NCI-H2107 (cell line): ENCODE measurements around the gene ZNF407.
"Not testable (repeated sequence)": the region's sequence is repeated elsewhere in the genome, so short reads cannot be mapped to it uniquely, and the experiment has no call there.

Experiments used
- DNase-seq: peaks from one replicate; lab custom pipeline; 2025; lab: John Stamatoyannopoulos, UW

The ZNF407 gene

GRCh38 chr18:75101916-75102315 lies 504.2 kb downstream of the ZNF407 start:
- DNase-seq = no peak

DNA sequence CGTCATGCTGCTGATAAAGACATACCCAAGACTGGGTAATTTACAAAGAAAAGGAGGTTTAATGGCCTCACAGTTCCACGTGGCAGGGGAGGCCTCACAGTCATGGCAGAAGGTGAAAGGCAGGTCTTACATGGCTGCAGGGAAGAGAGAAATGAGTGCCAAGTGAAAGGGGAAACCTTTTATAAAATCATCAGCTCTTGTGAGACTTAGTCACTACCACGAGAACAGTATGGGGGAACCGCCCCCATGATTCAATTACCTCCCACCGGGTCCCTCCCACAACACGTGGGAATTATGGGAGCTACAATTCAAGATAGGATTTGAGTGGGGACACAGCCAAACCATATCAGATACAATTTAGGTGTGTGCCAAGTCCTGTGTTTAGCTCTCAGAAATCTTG lies 506.4 kb downstream of the ZNF407 start:
- DNase-seq = not testable (repeated sequence)

- DNase-seq = no peak
These were observed 506.8 kb downstream of the ZNF407 start for GRCh38 chr18:75104483-75104882.

GRCh38 chr18:75105551-75106254 lies 508.0 kb downstream of the ZNF407 start:
- DNase-seq = no peak

DNA sequence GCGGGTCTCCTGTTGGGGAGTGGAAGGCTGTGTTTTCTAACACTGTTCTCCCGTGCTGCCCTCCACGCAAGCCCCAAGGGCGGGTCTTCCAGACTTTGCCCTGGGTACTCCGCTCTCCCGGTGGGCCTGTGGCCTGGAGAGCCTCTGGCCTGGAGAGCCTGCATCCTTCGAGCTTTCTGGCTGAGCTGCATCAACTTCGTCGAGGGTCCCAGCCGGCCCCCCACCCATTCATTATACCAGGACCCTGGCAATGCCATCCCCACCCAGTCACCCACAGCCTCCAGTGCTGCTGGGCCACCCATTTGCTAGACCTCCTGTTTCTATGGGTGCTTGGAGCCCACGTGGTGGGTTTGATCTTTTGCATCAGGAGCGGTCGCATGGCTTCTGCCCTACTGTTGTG lies 509.1 kb downstream of the ZNF407 start:
- DNase-seq = no peak

GRCh38 chr18:75107196-75107930 lies 509.7 kb downstream of the ZNF407 start:
- no peak for DNase-seq

DNA sequence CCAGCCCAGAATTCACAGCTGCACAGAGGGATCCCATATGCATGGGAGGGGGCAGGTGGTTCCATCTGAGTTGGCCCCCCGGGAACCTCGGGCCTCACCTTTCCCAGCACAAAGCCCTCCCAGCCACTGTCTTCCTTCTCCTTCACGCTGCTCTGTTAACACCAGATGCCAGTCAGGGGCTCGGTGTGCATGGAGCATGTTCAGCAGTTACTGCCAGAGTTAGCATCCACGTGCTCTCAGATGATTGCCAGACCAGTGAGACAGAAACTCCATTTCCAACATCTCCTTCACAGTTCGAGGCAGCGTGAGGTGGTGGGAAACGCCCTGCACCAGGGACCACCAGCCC lies 510.2 kb downstream of the ZNF407 start:
- no peak for DNase-seq

DNA sequence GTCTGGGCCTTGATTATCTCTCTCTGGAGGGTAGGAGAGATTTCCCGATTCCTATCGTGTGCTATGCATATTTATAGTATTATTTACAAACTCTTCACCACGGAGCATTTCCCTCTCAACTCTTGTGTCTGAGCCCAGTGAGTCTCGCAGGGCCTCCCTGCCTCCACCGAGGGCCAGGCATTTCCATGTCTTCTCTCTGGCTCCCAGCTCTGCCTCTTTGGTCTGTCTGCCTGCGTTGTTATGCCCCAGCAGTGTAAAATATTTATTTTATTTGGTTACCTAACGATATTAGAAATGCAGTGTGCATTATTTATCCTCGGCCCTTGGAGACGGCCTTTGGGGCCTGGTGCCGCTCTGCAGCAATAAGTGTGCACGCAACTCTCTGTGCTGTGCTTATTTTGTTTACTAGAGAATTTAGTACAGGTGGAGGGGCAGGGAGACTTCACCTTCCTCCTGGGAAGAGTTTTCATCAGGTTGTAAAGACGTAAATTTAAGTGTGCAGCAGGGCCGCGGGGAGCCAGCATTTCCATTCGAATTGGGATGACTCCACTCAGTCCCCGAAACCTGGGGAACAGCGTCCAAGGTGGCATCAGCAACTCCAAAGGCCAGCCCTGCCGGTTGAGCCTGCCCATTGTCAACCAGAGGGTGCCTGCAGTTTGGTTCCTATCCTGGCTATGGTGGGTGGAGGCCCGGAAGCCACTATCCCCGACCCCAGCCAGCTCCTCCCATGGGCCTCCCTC lies 511.1 kb downstream of the ZNF407 start:
- no peak for DNase-seq

DNA sequence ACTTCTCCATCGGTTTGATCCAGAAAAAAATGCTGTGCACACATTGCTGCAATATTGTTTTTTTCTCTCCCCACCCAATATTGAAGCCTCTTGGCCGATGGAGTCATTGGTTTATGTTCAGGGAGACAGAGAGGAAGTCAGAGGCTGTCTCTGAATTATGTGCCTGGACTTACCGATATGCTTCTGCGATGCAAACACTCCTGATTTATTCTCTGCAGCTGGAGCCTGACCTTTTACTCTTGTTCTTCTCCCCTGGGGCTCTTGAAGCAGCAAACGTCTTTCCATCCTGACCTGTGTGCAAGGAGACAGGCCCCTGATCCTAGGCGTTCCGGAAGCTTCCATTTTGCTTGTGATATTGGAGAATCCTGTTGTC lies 511.6 kb downstream of the ZNF407 start:
- no peak for DNase-seq

- no peak for DNase-seq
These were observed 512.1 kb downstream of the ZNF407 start for GRCh38 chr18:75109819-75110218.

- no peak for DNase-seq
These were observed 512.6 kb downstream of the ZNF407 start for GRCh38 chr18:75110311-75110710.

DNA sequence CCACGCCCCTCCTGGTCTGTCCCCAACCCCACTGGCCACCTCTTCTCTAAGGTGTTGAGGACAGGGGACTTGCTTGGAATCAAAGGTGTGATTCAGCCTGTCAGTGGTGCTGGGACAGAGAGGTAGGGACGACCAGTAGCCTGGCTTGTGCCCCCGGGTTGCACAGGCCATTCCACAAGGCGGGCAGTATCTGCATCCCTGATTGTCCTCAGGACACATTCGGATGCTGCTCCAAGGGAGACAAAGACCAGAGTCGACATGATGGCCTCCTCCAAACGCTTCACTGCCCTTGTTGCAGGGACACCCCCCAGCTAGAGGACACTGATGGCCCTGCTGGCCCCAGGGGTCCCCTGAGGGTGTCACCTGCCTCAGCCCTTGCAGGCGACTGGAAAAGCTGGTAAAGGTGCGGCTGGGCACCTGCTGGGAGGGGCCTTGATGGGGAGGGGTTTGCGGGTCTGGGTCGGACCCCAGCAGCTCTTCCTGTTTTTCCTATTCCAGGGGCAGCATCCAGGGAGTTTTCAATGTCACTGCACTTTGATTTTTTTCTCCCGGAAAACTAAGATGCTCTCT lies 513.3 kb downstream of the ZNF407 start:
- DNase-seq = no peak

- no peak for DNase-seq
These were observed 514.1 kb downstream of the ZNF407 start for GRCh38 chr18:75111760-75112159.

- no peak for DNase-seq
These were observed 514.8 kb downstream of the ZNF407 start for GRCh38 chr18:75112186-75113096.

GRCh38 chr18:75113455-75113854 lies 515.8 kb downstream of the ZNF407 start:
- DNase-seq = no peak

DNA sequence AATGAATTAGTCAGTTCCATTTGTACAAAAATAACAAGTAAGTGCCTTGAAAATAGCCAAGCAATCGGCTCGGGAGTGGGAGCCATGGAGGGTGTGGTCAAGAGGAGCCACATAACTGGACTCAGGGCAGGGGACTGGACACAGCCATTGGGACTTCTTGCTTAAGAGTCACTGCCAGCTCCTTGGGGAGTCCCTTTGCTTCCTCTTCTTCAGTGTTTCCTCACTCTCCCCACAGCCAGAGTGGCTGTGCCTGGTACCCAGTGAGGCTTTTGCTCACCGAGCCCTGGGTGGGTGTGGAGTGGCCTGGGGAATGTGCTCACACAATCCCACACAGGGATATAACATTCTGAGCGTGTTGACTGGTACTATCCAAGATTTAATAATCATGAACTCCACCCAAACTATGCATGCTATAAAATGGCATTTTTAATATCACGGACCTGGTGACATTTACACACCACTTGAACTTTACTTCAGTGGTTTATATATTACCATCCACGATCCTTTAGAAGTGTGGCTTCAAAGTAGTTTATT lies 516.6 kb downstream of the ZNF407 start:
- no peak for DNase-seq
